CD4-positive, alpha-beta T cell treated with Interleukin-17A for 4 hours (primary cell): ENCODE data around the gene BORCS5.

ENCODE experiments used
- DNase-seq: peaks from one replicate; pipeline ENCODE4 v3.0.0-alpha.2; 2020; ENCODE audit warnings: mixed read lengths

Gene BORCS5

GRCh38 chr12:12353807-12354206 is 3.1 kb upstream of the BORCS5 start:
- DNase-seq: no peak

DNA sequence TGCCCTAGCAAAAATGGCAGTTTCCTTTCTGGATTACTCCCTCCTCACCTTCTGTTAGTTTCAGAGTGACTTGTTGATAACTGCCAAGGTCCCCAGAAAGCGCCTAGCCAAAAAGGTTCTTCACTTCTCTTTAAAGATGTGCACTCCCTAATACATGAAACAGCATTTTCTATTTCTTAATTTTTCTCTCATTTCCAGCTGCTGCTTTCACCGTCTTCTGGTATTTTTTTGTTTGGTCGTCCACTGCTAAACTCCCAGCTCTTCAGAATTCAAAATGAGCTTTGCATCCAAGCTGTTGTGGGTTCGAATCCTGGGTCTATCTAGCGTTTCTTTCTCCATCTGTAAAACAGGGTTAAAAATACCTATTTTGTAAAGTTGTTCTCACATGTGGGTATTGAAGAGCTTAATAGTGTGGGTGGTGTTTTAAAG is 397 bp upstream of the BORCS5 start:
- no peak for DNase-seq

DNA sequence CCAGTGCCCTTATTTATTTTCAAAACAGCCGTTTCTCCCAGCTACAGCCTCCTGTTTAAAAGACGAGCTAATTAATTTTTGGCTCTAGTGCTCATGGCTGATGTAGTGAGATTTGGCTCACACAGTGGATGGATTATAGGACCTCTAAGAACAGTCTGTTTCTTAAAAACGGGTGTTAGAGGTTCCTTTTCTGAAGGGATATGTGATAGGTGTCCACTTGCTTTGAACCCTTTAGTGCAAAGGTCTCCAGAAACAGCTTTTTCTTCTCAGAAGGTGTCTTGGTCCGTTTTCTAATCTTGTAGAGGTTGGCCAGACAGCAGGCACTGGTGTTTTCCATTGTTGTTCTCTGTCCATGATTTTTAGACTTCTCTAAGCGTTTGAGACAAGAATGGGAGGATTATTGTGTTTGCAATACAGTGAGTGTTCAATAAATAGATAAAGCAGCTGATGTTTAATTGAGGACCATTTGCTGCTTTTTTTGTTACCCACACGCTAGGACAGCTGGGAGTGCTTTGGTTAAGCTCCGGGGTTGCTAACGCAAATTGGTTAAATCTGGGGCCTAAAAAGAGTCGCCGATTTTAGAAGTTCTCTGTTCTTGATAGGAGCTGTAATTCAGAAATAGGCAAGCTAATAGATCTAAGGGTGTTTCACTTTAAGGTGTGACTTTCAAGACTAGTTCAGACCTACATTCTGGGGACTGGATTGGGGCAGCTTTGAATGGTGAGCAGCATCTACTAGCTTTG is 1.0 kb downstream of the BORCS5 start:
- peak; percentile 21 for DNase-seq

DNA sequence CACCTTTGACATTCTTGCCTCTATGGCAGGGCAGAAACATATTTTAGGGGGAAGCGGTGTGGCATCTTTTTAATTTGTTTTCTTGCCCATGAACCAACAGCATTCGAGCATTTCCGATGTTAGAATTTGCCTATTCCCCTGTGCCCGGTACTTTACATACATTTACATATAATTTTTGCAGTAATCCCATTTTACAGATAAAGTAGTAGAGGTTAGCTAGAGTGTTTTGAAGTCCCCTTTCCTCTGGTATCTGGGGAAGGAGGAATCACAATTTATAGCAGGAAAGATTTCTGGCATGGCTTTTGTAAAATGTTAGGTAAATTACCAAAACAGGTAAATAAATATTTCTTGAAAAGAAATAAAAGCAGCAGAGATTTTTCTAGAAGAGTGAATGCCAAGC is 1.6 kb downstream of the BORCS5 start:
- no peak for DNase-seq

- no peak for DNase-seq
Measured at GRCh38 chr12:12364787-12365445, 8.0 kb downstream of the BORCS5 start.

DNA sequence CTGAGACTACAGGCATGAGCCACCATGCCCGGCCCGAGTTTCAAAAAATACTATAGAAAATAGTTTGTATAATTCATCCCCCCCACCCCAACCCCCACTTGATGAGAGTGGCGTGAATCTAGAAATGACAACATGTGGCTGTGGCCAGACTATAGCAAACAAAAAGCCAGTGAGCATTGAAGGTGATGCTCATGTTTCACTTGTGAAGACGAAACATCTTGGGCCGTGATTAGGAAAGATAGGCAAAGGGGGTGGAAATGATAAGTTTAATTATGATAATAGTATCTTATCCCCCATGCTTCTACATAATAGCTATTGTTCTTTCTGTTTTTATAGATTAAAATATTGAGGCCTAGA is 8.5 kb downstream of the BORCS5 start:
- DNase-seq: no peak

- DNase-seq: no peak
Measured at GRCh38 chr12:12365931-12366431, 9.1 kb downstream of the BORCS5 start.

- DNase-seq: no peak
Measured at GRCh38 chr12:12366701-12367481, 10.0 kb downstream of the BORCS5 start.

DNA sequence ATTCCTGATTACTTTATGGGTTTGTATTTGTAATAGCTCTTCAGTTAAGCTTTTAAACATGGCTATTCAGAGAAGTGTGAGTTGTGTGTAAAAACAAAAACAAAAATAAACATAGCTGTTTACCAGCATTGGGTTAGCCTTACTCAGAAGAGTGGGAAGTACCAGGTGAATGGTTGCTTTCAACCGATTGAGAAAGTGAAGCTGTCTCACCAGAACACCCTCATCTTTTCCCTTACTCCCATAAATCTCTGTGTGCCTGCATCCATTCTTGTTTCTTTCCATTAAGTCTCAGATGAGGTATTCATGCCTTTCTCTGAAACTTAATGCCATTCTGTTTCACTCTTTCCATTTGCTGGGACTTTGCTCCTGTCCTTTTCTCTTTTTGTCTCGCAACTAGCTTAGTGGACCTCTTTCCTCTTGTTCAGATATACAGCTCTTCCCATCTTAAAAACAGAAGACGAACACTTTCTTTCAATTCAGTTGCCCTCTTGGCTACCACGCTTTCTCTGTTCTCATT is 10.7 kb downstream of the BORCS5 start:
- no peak for DNase-seq

- no peak for DNase-seq
Measured at GRCh38 chr12:12372946-12373722, 16.3 kb downstream of the BORCS5 start.

DNA sequence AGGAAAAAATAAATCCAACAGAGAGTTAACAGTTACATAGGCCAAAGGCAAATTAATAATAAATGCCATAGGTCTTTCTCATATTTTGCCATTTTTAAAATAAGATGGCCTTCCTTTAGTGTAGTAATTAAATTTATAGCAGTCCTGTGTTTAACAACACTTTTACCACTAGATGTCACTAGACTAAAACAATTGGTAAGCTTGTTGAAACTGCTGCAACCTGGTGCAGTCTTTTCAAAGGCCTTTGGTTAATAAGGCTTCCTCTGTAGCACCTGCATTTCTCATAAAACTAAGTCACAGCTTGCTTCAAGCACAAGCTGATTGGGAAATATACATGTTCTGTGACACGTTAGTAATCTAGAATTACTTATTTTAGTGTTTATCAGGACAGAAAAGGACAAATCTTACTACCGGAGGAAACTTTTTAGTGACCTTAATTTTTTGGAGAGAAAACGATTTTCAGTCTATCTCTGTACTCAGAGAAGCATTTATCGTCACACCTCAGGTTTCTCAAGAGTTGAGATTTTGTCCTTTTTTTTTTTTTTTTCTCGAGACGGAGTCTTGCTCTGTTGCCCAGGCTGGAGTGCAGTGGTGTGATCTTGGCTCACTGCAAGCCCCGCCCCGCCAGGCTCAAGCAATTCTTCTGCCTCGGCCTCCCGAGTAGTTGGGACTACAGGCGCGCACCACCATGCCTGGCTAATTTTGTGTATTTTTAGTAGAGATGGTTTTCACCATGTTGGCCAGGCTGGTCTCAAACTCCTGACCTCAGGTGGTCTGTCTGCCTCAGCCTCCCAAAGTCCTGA is 20.0 kb downstream of the BORCS5 start:
- DNase-seq: peak; percentile 43

GRCh38 chr12:12378616-12379015 is 21.7 kb downstream of the BORCS5 start:
- DNase-seq: peak; percentile 43

DNA sequence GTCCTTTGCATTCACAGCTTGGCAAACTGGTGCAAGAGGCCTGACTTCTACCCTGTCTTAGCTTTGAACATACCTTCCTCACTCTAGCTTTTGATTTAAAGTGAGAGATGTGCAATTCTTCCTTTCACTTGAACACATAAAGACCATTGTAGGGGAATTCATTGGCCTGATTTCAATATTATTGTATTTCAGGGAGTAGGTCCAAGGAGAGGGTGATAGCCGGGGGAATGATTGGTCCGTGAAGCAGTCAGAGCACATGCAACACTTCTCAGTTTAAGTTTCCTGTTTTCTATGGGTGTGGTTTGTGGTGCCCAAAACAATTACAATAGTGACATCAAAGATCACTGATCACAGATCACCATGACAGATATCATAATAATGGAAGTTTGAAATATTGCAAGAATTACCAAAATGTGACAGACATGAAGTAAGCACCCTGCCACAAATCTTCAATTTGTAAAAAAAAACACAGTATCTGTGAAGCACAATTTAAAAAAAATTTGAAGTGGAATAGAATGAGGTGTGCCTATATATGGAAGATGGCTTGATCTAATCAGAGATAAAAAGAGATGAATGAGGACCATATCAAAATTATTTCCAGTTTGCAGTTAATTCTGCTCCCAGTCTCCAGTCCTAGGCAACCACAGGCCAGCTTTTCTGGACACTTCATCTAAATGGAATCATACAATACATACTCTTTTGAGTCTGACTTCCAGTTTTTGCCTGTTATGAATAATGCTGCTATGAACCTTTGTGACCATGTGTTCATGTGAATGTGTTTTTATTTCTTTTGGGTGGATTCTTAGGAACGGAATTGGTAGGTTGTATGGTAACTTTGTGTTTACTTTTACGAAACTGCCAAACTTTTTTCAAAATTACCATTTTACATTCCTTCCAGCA is 23.2 kb downstream of the BORCS5 start:
- DNase-seq: peak; percentile 50

DNA sequence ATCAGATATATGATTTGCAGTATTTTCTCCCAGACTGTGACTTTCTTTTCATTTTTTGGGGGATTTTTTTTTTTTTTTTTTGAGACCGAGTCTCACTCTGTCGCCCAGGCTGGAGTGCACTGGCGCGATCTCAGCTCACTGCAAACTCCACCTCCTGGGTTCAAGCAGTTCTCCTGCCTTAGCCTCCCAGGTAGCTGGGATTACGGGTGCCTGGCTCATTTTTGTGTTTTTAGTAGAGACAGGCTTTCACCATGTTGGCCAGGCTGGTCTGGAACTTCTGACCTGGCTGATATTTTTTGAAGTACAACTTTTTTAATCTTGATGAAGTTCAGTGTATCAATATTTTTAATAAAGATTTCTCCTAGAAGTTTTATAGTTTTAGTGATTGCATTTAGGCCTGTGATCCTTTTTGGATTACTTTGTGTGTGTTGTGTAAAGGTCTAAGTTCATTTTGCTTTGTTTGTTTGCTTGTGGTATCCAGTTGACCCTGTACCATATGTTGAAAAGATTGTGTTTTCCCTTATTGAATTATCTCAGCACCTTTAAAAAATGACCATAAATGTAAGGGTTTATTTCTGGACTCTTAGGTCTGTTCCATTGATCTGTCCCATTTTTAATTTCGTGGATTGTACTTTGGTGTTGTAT is 24.2 kb downstream of the BORCS5 start:
- DNase-seq: no peak

GRCh38 chr12:12381982-12382381 is 25.1 kb downstream of the BORCS5 start:
- no peak for DNase-seq

- peak; percentile 37 for DNase-seq
Measured at GRCh38 chr12:12384571-12385340, 27.9 kb downstream of the BORCS5 start.

DNA sequence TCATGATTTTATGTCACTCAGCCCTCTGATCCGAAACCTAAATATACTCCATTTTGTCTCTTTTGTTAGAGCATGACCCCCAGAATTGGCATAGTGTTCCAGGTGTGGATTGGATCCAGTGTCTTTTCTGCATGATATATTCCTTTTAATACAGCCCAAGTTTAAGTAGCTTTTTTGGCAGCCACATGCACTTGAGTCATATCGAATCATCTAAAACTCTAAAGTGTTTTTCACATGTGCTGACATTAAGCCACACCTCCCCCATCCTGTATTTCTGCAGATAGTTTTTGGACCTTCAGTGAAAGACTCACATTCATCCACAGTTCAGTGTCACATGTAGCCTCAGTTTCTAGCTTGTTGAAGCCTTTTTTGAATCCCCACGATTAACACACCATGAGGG is 30.6 kb downstream of the BORCS5 start:
- DNase-seq: peak; percentile 47

DNA sequence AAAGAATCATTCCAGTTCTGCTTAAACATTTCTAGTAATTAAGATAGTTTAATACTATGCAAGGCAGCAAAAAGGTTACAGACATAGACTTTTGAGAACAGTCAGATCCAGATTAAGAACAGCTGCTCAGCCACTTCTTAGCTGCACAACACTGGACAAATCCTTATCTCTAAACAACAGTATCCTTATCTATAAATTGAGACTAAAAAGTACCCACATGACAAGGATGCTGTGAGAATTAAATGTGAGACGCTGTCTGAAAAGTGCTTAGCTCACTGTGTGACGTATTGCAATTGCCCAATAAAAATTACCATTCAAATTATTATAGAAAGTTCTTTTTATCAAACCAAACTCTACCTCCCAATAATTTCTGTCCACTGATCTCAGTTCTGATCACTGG is 35.5 kb downstream of the BORCS5 start:
- DNase-seq: no peak

DNA sequence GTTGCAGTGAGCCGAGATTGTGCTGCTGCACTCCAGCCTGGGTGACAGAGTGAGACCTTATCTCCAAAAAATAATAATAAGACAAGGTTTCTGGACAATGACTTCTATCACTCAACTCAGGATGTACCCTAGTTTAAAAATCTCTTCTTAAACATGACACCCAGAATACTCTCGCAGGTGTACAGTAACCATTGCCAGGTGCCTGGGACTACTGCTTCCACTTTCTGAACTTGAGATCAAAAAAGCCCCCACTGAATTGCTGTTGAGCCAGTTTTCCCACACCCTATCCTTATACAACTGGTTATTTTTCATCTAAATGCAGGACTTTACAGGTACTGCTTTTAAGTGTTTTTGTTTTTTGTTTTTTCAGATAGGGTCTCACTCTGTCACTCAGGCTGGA is 36.3 kb downstream of the BORCS5 start:
- no peak for DNase-seq
